GM21526 (cell line): ENCODE measurements around the gene KRT37.

ENCODE experiments used
- ATAC-seq: cut with Tn5 transposase; IDR thresholded peaks from one replicate; pipeline ENCODE4 v1.9.1; 2021; ENCODE audit warnings: moderate library complexity; ENCODE audit not compliant: unreplicated experiment, low FRiP score

The KRT37 gene

DNA sequence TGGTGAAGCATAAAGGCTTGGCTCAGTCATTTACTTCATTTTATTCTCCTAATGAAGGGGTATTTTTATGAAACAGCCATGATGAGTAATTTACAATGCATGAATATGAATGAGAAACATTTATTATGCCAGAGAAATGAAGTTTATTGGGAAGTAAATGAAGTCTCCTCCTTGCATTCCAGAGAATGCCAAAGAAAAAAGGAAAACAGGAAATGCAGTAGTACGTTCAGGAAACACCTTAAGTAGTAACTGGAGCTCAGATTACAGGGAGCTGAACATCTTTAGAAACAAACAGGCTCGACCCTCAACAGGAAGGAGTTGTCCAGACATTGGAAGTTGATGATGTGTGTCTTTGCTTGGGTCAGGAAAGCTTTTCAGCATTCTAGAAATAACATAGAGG is 46.8 kb downstream of the KRT37 start:
- no peak for ATAC-seq
